BLaER1 (cell line): ENCODE data around the gene U2AF2.

Source experiments
- H3K27ac ChIP-seq: shearing (Covaris generic); formaldehyde crosslinking; 2 replicates; pipeline ENCODE4 v1.8.1; 2022
- H3K27me3 ChIP-seq: shearing (Covaris generic); formaldehyde crosslinking; 2 replicates; pipeline ENCODE4 v1.8.1; 2022
- H3K36me3 ChIP-seq: shearing (Covaris generic); formaldehyde crosslinking; 2 replicates; pipeline ENCODE4 v1.8.1; 2022
- H3K4me1 ChIP-seq: shearing (Covaris generic); formaldehyde crosslinking; 2 replicates; pipeline ENCODE4 v1.8.1; 2022
- H3K4me2 ChIP-seq: shearing (Covaris generic); formaldehyde crosslinking; 2 replicates; pipeline ENCODE4 v1.8.1; 2022
- H3K4me3 ChIP-seq: shearing (Covaris generic); formaldehyde crosslinking; 2 replicates; pipeline ENCODE4 v1.8.1; 2022
- H3K9ac ChIP-seq: shearing (Covaris generic); formaldehyde crosslinking; 2 replicates; pipeline ENCODE4 v1.8.1; 2022
- H3K9me3 ChIP-seq: shearing (Covaris generic); formaldehyde crosslinking; 2 replicates; pipeline ENCODE4 v1.8.1; 2022
- H4K20me1 ChIP-seq: shearing (Covaris generic); formaldehyde crosslinking; 2 replicates; pipeline ENCODE4 v1.8.1; 2022
- Cebpa-rat ChIP-seq: shearing (Covaris generic); IDR thresholded peaks from 2 replicates; pipeline ENCODE4 v1.8.1; 2022

The U2AF2 gene

DNA sequence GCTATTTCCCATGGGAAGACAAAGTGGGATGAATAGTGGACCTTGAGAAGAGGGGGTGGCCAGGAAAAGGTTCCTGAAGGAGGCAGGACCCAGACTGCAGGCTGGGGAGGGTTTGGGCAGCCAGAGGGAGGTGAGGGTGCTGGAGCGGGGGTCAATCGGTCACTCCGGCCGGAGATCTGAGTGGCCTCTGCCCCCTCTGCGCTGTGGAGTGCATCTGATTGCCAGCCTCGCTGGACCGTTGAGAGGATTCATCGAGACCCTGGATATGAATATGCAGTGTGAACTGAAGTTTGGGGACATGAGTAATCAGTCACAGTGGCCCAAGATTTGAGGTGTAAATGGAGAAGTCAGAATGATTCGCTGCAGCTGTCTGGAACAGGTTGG, 19.5 kb upstream of the U2AF2 start:
- no peaks in the 10 kb centered on the region for H3K9me3 ChIP-seq

DNA sequence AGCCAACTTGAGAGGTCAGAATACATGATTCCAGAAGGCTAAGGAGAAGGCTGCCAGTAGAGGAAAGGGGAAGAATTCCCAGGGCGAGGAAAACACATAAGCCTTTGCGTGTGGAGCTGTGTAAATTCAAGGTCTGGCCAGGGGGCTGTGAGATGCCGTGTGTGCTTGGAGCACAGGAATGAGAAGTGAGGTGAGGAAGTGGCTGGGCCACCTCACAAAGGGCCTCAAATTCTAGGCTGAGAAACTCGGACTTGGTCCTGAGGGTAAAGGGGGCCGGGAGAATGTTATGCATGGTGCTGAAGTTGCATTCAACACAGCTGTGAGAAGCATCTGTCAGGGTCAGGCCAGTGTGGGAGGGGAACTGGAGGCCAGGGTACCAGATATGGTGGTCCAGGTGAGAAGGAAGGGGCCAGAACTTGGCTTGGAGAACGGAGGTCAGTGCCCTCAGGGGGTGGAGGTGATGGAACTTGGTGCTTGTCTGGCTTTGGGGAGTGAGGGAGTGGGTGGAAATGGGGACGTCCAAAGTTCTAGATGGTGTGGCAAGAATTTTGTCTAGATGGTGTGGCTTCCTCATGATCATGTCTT, 18.9 kb upstream of the U2AF2 start:
- H3K27me3 ChIP-seq, result no peaks in the 10 kb centered on the region; the same call in 1 of the 2 replicates
- peaks cover 81% of the 10 kb centered on the region for H3K4me1 ChIP-seq
- H3K9ac ChIP-seq, result peak overlapping the region; percentile 97
- H3K4me3 ChIP-seq, result peak overlapping the region; percentile 89
- H4K20me1 ChIP-seq, result no peaks in the 10 kb centered on the region
- no peak for TF ChIP-seq Cebpa-rat
- peak overlapping the region; percentile 96 for H3K27ac ChIP-seq
- no peaks in the 10 kb centered on the region for H3K9me3 ChIP-seq
- peaks cover 7% of the 10 kb centered on the region for H3K36me3 ChIP-seq
- peak overlapping the region; percentile 97 for H3K4me2 ChIP-seq

More for the DNA sequence above, 19.5 kb upstream of the U2AF2 start:
- peak overlapping the region; percentile 96 for H3K27ac ChIP-seq
- peaks cover 82% of the 10 kb centered on the region for H3K4me1 ChIP-seq
- H3K9ac ChIP-seq, result peak overlapping the region; percentile 97
- no peaks in the 10 kb centered on the region for H4K20me1 ChIP-seq
- peak overlapping the region; percentile 89 for H3K4me3 ChIP-seq
- TF ChIP-seq Cebpa-rat, result no peak
- H3K36me3 ChIP-seq, result peaks cover 7% of the 10 kb centered on the region
- H3K27me3 ChIP-seq, result no peaks in the 10 kb centered on the region; the same call in 1 of the 2 replicates
- H3K4me2 ChIP-seq, result peak overlapping the region; percentile 97

DNA sequence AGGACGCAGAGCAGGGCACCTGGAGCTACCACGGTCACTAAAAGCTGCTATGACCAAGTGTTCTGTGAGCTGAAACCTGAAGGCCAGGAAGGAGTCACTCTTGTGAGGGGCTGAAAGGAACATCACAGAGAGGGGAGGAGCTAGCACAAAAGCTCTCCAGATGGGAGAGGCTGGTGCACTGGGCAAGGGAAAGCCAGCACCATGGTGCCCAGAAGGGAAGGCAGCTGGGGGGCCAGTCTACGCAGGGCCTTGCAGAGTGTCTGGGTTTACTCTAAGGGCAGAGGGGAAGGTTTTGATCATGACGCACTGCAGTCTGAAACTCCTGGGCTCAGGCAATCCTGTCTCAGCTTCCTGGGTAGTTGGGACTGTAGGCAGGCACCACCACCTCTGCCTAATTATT, 18.1 kb upstream of the U2AF2 start:
- Histone ChIP-seq H3K4me3 (peak overlapping the region; percentile 89; the same call in 1 of the 2 replicates), H4K20me1 (no peaks in the 10 kb centered on the region), H3K9ac (peak overlapping the region; percentile 32; the same call in 1 of the 2 replicates), H3K4me2 (peak overlapping the region; percentile 97), H3K27ac (peak overlapping the region; percentile 27; the same call in 1 of the 2 replicates), H3K36me3 (peaks cover 7% of the 10 kb centered on the region), H3K27me3 (no peaks in the 10 kb centered on the region; the same call in 1 of the 2 replicates), H3K9me3 (no peaks in the 10 kb centered on the region), H3K4me1 (peaks cover 79% of the 10 kb centered on the region)
- TF ChIP-seq Cebpa-rat, result no peak

- H3K9me3 ChIP-seq, result no peaks in the 10 kb centered on the region
- no peak overlapping the region for H3K4me2 ChIP-seq
- H3K4me1 ChIP-seq, result peaks cover 76% of the 10 kb centered on the region
- no peaks in the 10 kb centered on the region; the same call in 1 of the 2 replicates for H3K27me3 ChIP-seq
- no peak overlapping the region for H3K4me3 ChIP-seq
- H3K36me3 ChIP-seq, result peaks cover 7% of the 10 kb centered on the region
- no peaks in the 10 kb centered on the region for H4K20me1 ChIP-seq
- no peak for TF ChIP-seq Cebpa-rat
- 0 out of 2 replicates have a peak overlapping the region, but pooled peaks have one; percentile 1 for H3K9ac ChIP-seq
- H3K27ac ChIP-seq, result no peak overlapping the region
Observed at GRCh38 chr19:55637534-55637933, 17.3 kb upstream of the U2AF2 start.

GRCh38 chr19:55638864-55639359, 15.9 kb upstream of the U2AF2 start:
- no peaks in the 10 kb centered on the region for H4K20me1 ChIP-seq
- H3K9ac ChIP-seq, result peak overlapping the region; percentile 94; the same call in 1 of the 2 replicates
- H3K4me3 ChIP-seq, result no peak overlapping the region
- peak overlapping the region; percentile 98 for H3K4me2 ChIP-seq
- H3K27me3 ChIP-seq, result no peaks in the 10 kb centered on the region; the same call in 1 of the 2 replicates
- peaks cover 70% of the 10 kb centered on the region for H3K4me1 ChIP-seq
- H3K27ac ChIP-seq, result peak overlapping the region; percentile 92
- H3K36me3 ChIP-seq, result peaks cover 7% of the 10 kb centered on the region
- no peak for TF ChIP-seq Cebpa-rat
- no peaks in the 10 kb centered on the region for H3K9me3 ChIP-seq

DNA sequence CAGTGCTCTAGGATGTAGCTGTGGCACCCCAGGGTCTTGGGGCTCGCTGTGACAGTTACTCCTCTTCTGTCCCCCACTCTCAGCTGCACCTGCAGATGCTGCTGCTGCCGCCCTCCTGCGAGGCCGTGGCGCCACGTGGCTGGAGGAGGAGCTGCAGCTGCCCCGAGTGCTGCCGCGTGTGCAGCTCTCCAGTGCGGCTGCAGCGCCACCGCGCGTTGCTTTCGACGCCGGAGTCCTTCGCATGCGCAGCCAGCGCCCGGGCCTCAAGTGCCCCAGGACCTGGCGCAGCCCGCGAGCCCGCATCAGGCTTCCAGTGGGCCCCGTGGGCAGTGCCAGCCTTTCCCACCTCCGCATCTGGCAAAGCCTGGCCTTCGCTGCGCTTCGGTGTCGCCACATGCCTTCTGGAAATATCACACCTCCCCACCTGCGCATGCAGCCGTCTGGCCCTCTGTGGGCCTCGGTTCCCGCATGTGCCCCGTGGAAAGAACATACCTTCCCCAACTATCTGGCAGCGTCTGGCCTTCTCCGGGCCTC, 14.7 kb upstream of the U2AF2 start:
- no peak for TF ChIP-seq Cebpa-rat
- Histone ChIP-seq H4K20me1 (peaks cover 11% of the 10 kb centered on the region; the same call in 1 of the 2 replicates), H3K27ac (peak overlapping the region; percentile 92)

GRCh38 chr19:55640577-55641425, 14.0 kb upstream of the U2AF2 start, which contains the start of gene ZNF580:
Gene ZNF580 (plus strand): TSS chr19:55641002. CDS start chr19:55642509, 1,507 bp downstream.
- Histone ChIP-seq H3K9me3 (no peaks in the 10 kb centered on the region), H3K9ac (peak within 1 kb of the TSS; percentile 94), H3K4me2 (peak within 1 kb of the TSS; percentile 98), H3K4me1 (peaks cover 75% of the 10 kb centered on the region), H3K27ac (peak within 1 kb of the TSS; percentile 92), H3K36me3 (peaks cover 23% of the 10 kb centered on the region), H3K27me3 (no peaks in the 10 kb centered on the region), H3K4me3 (peak within 1 kb of the TSS; percentile 89), H4K20me1 (peaks cover 14% of the 10 kb centered on the region; the same call in 1 of the 2 replicates)
- no peak for TF ChIP-seq Cebpa-rat

More for the DNA sequence above, 14.7 kb upstream of the U2AF2 start:
- Histone ChIP-seq H3K9ac (peak overlapping the region; percentile 94), H3K27me3 (no peaks in the 10 kb centered on the region), H3K9me3 (no peaks in the 10 kb centered on the region), H3K4me2 (peak overlapping the region; percentile 98), H3K4me1 (peaks cover 75% of the 10 kb centered on the region), H3K4me3 (peak overlapping the region; percentile 89), H3K36me3 (peaks cover 16% of the 10 kb centered on the region)

DNA sequence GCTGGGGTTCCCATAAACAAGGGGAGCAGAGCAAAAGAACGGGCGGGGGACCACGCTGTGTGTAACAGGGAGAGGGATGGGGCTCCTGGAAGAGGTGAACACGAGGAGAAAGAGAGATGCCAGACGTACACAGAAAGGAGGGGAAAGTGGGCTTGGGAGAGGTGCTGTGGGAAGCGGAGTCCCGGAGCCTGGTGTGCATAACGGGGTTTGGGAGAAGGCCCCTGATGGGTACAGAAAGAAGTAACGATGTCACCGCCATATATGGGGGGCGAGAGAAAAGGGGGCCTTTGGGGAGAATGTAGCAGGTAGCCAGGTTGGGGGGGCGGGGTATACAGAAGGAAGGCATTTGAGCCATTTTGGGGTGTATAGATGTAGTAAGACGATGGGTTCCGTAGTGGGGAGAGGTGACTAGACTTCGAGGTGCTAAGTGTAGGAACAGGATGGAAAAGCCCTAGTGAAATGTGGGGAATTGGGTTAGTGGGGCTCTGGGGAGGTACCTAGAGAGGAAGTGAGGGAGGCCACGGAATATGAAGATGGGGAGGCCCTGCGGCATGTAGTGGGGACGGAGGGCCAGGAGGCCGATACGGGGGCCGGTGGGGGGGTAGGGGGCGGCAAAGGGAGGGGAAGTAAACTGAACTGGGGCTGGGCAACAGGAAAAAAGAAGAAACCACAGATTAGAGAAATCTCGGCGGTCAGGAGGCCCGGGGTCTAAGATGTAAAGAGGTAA, 13.2 kb upstream of the U2AF2 start:
- H3K36me3 ChIP-seq, result peaks cover 27% of the 10 kb centered on the region
- H3K27ac ChIP-seq, result peak overlapping the region; percentile 92
- no peaks in the 10 kb centered on the region for H3K27me3 ChIP-seq
- peak overlapping the region; percentile 94 for H3K9ac ChIP-seq
- peaks cover 74% of the 10 kb centered on the region for H3K4me1 ChIP-seq
- peak overlapping the region; percentile 98 for H3K4me2 ChIP-seq
- H4K20me1 ChIP-seq, result peaks cover 14% of the 10 kb centered on the region; the same call in 1 of the 2 replicates
- TF ChIP-seq Cebpa-rat, result no peak
- H3K9me3 ChIP-seq, result no peaks in the 10 kb centered on the region
- peak overlapping the region; percentile 89 for H3K4me3 ChIP-seq
